Stimulated activated memory B cell treated with anti-CD40 and anti-IgM and Interleukin-4, amounts not matched to agents 10 μg/mL and 1 μg/mL and 100 μg/mL, for 72 hours (primary cell): ENCODE results near the gene SLC4A2.

Experiments
- ATAC-seq: fragments of 150-1000 bp; cut with Tn5 transposase; 2 replicates; pipeline ENCODE4 v1.10.0; 2021
- H3K27ac Mint-ChIP-seq: one replicate; pipeline ENCODE4 v1.8.0; 2022; ENCODE audit warnings: mild to moderate bottlenecking, mixed read lengths
- H3K27me3 Mint-ChIP-seq: one replicate; pipeline ENCODE4 v1.8.0; 2022; ENCODE audit warnings: mixed read lengths
- H3K36me3 Mint-ChIP-seq: one replicate; pipeline ENCODE4 v1.8.0; 2022; ENCODE audit warnings: mixed read lengths
- H3K4me1 Mint-ChIP-seq: one replicate; pipeline ENCODE4 v1.8.0; 2022; ENCODE audit warnings: mixed read lengths
- H3K4me3 Mint-ChIP-seq: one replicate; pipeline ENCODE4 v1.8.0; 2022; ENCODE audit warnings: mild to moderate bottlenecking, moderate library complexity, mixed read lengths
- H3K9me3 Mint-ChIP-seq: one replicate; pipeline ENCODE4 v1.8.0; 2022; ENCODE audit warnings: mixed read lengths

SLC4A2 gene

GRCh38 chr7:151076863-151077704, 17.7 kb downstream of the SLC4A2 start:
- Mint-ChIP-seq H3K4me3 (no peak overlapping the region), H3K4me1 (peaks cover 36% of the 10 kb centered on the region), H3K27ac (no peak overlapping the region), H3K36me3 (peaks cover 28% of the 10 kb centered on the region), H3K9me3 (no peaks in the 10 kb centered on the region), H3K27me3 (no peaks in the 10 kb centered on the region)
- ATAC-seq = no peak

GRCh38 chr7:151077705-151078232, 18.4 kb downstream of the SLC4A2 start:
- Mint-ChIP-seq H3K4me1 (peaks cover 43% of the 10 kb centered on the region), H3K27me3 (no peaks in the 10 kb centered on the region), H3K27ac (no peak overlapping the region), H3K9me3 (no peaks in the 10 kb centered on the region), H3K4me3 (peak overlapping the region; percentile 5), H3K36me3 (peaks cover 23% of the 10 kb centered on the region)
- no peak for ATAC-seq

GRCh38 chr7:151078233-151079040, 19.0 kb downstream of the SLC4A2 start:
- ATAC-seq = no peak
- H3K36me3 Mint-ChIP-seq = peaks cover 23% of the 10 kb centered on the region
- peaks cover 46% of the 10 kb centered on the region for H3K4me1 Mint-ChIP-seq
- no peaks in the 10 kb centered on the region for H3K27me3 Mint-ChIP-seq
- H3K27ac Mint-ChIP-seq = no peak overlapping the region
- H3K4me3 Mint-ChIP-seq = peak overlapping the region; percentile 85
- H3K9me3 Mint-ChIP-seq = no peaks in the 10 kb centered on the region

GRCh38 chr7:151079199-151079910, 20.0 kb downstream of the SLC4A2 start:
- Mint-ChIP-seq H3K9me3 (no peaks in the 10 kb centered on the region), H3K27ac (no peak overlapping the region), H3K4me1 (peaks cover 46% of the 10 kb centered on the region), H3K36me3 (peaks cover 21% of the 10 kb centered on the region), H3K27me3 (no peaks in the 10 kb centered on the region), H3K4me3 (peak overlapping the region; percentile 85)
- no peak for ATAC-seq

- ATAC-seq = no peak
- H3K4me1 Mint-ChIP-seq = peaks cover 53% of the 10 kb centered on the region
- H3K4me3 Mint-ChIP-seq = peak overlapping the region; percentile 85
- peaks cover 14% of the 10 kb centered on the region for H3K36me3 Mint-ChIP-seq
- no peaks in the 10 kb centered on the region for H3K9me3 Mint-ChIP-seq
- H3K27me3 Mint-ChIP-seq = no peaks in the 10 kb centered on the region
- peak overlapping the region; percentile 84 for H3K27ac Mint-ChIP-seq
These were observed 20.7 kb downstream of the SLC4A2 start for GRCh38 chr7:151080067-151080521.

GRCh38 chr7:151080522-151081169, 21.3 kb downstream of the SLC4A2 start, which contains the start of gene FASTK:
Gene FASTK (minus strand): TSS chr7:151080809. CDS start chr7:151080766, 43 bp downstream.
- H3K4me3 Mint-ChIP-seq = peak within 1 kb of the TSS; percentile 97
- peak within 1 kb of the TSS; percentile 88 for H3K27ac Mint-ChIP-seq
- no peaks in the 10 kb centered on the region for H3K27me3 Mint-ChIP-seq
- peak; percentile 90 for ATAC-seq
- no peaks in the 10 kb centered on the region for H3K9me3 Mint-ChIP-seq
- H3K4me1 Mint-ChIP-seq = peaks cover 59% of the 10 kb centered on the region
- H3K36me3 Mint-ChIP-seq = peaks cover 8% of the 10 kb centered on the region

- Mint-ChIP-seq H3K27me3 (no peaks in the 10 kb centered on the region), H3K36me3 (peaks cover under 1% of the 10 kb centered on the region), H3K27ac (peak overlapping the region; percentile 88), H3K9me3 (no peaks in the 10 kb centered on the region), H3K4me1 (peaks cover 64% of the 10 kb centered on the region), H3K4me3 (peak overlapping the region; percentile 97)
- no peak for ATAC-seq
These were observed 22.0 kb downstream of the SLC4A2 start for GRCh38 chr7:151081170-151082101.

- peaks cover 63% of the 10 kb centered on the region for H3K4me1 Mint-ChIP-seq
- H3K36me3 Mint-ChIP-seq = no peaks in the 10 kb centered on the region
- H3K27me3 Mint-ChIP-seq = no peaks in the 10 kb centered on the region
- peak overlapping the region; percentile 88 for H3K27ac Mint-ChIP-seq
- no peaks in the 10 kb centered on the region for H3K9me3 Mint-ChIP-seq
- H3K4me3 Mint-ChIP-seq = peak overlapping the region; percentile 97
- no peak for ATAC-seq
These were observed 23.0 kb downstream of the SLC4A2 start for GRCh38 chr7:151082141-151083070.

- H3K4me3 Mint-ChIP-seq = peak within 1 kb of the TSS; percentile 97
- peaks cover 60% of the 10 kb centered on the region for H3K4me1 Mint-ChIP-seq
- no peaks in the 10 kb centered on the region for H3K27me3 Mint-ChIP-seq
- H3K27ac Mint-ChIP-seq = peak within 1 kb of the TSS; percentile 88
- no peaks in the 10 kb centered on the region for H3K36me3 Mint-ChIP-seq
- H3K9me3 Mint-ChIP-seq = no peaks in the 10 kb centered on the region
- peak; percentile 77 for ATAC-seq
These were observed 23.9 kb downstream of the SLC4A2 start, which contains the start of gene TMUB1 for GRCh38 chr7:151083071-151083823. Gene TMUB1 (minus strand): TSS chr7:151083493. CDS start chr7:151082563, 930 bp downstream.

- H3K27ac Mint-ChIP-seq = peak overlapping the region; percentile 88
- no peaks in the 10 kb centered on the region for H3K36me3 Mint-ChIP-seq
- ATAC-seq = no peak
- H3K4me1 Mint-ChIP-seq = peaks cover 59% of the 10 kb centered on the region
- no peaks in the 10 kb centered on the region for H3K27me3 Mint-ChIP-seq
- H3K9me3 Mint-ChIP-seq = no peaks in the 10 kb centered on the region
- peak overlapping the region; percentile 97 for H3K4me3 Mint-ChIP-seq
These were observed 24.4 kb downstream of the SLC4A2 start for GRCh38 chr7:151083824-151084160.

GRCh38 chr7:151085329-151085690, 25.9 kb downstream of the SLC4A2 start:
- peak overlapping the region; percentile 94 for H3K27ac Mint-ChIP-seq
- H3K27me3 Mint-ChIP-seq = no peaks in the 10 kb centered on the region
- no peak for ATAC-seq
- H3K4me1 Mint-ChIP-seq = peaks cover 58% of the 10 kb centered on the region
- H3K36me3 Mint-ChIP-seq = no peaks in the 10 kb centered on the region
- H3K9me3 Mint-ChIP-seq = no peaks in the 10 kb centered on the region
- H3K4me3 Mint-ChIP-seq = peak overlapping the region; percentile 92
